ENCODE results near the gene MMP12. TPM values are rescaled to one million over a fixed set of nuclear protein-coding genes. Genes with fewer than 3 reads are reported as not detected.

MMP12 gene
- total RNA-seq, 1 experiment from 2014 or later, result not detected

GRCh38 chr11:102832612-102833011 lies 42.2 kb downstream of the MMP12 start:
- H3K27me3 Mint-ChIP-seq (ENCODE audit: low read depth), result peaks cover 3% of the 10 kb centered on the region; the same call in 1 of the 2 replicates
- no peak overlapping the region for H2AFZ ChIP-seq (ENCODE audit: low read length)

More at GRCh38 chr11:102832612-102833011, 42.2 kb downstream of the MMP12 start:
- Histone ChIP-seq H3K9me3 (ENCODE audit: control insufficient read depth, low read depth, low read length) (no peaks in the 10 kb centered on the region), H2BK20ac (ENCODE audit: low read depth, low read length, poor library complexity, severe bottlenecking) (no peak overlapping the region), H3K4me1 (ENCODE audit: insufficient read depth, low read length) (peaks cover 5% of the 10 kb centered on the region; the same call in 1 of the 2 replicates), H3K23ac (ENCODE audit: insufficient read length, low read depth, low read length) (no peak overlapping the region), H3K56ac (ENCODE audit: insufficient read length, low read depth, low read length) (no peak overlapping the region), H3K27me3 (ENCODE audit: insufficient read depth, low read length) (no peaks in the 10 kb centered on the region), H3K27ac (ENCODE audit: insufficient read length, low read depth, low read length) (no peak overlapping the region), H3K14ac (ENCODE audit: insufficient read depth, low read length) (no peak overlapping the region), H3K18ac (ENCODE audit: insufficient read length, low read depth, low read length) (no peak overlapping the region), H2BK120ac (ENCODE audit: low read depth, low read length, poor library complexity, severe bottlenecking) (no peak overlapping the region), H3K9ac (ENCODE audit: extremely low read depth, insufficient read length, low read length) (no peak overlapping the region), H3K79me1 (ENCODE audit: insufficient read depth, low read depth, low read length, poor library complexity, severe bottlenecking) (no peaks in the 10 kb centered on the region), H4K8ac (replicated peaks; ENCODE audit: insufficient read length, low read depth, low read length) (no peak overlapping the region), H4K20me1 (ENCODE audit: control insufficient read depth, insufficient read depth, insufficient read length) (no peaks in the 10 kb centered on the region), H3K4ac (ENCODE audit: low read depth, low read length) (no peak overlapping the region), H3K4me2 (ENCODE audit: insufficient read depth, insufficient read length, low read length) (no peak overlapping the region), H3K23me2 (ENCODE audit: insufficient read length, low read depth, low read length, poor library complexity, severe bottlenecking) (no peaks in the 10 kb centered on the region), H2BK15ac (ENCODE audit: low read depth, low read length) (no peak overlapping the region), H4K5ac (ENCODE audit: insufficient read length, low read depth, low read length) (no peak overlapping the region), H3K79me2 (ENCODE audit: insufficient read depth, low read length) (no peaks in the 10 kb centered on the region), H2AK5ac (ENCODE audit: insufficient read length, low read length) (no peak overlapping the region), H2BK12ac (ENCODE audit: insufficient read length, low read depth, low read length) (no peak overlapping the region), H3T11ph (ENCODE audit: low read length) (no peak overlapping the region), H4K91ac (ENCODE audit: insufficient read length, low read depth, low read length) (no peak overlapping the region), H2BK5ac (ENCODE audit: insufficient read length, low read length) (no peak overlapping the region)
- Mint-ChIP-seq H3K4me1 (peaks cover 21 to 24% of the 10 kb centered on the region in 2 experiments), H3K9me3 (no peaks in the 10 kb centered on the region), H3K36me3 (ENCODE audit: insufficient read depth in 1 of 3, low read depth in 3 of 3) (no peaks in the 10 kb centered on the region), H3K27ac (no peak overlapping the region), H3K4me3 (no peak overlapping the region)
- no peak for TF ChIP-seq CTCF (conservative IDR thresholded peaks at IDR 0.05)
- WGBS (ENCODE audit: extremely low coverage, insufficient read length, low lambda C conversion rate), result no CpG with 5 or more reads among the region's 7 CpGs
- DNase-seq, result no peak
